ENCODE results near the gene CDH23.
A peak's percentile ranks its signal among the peaks of the same experiment; 100 is the strongest.

CDH23 gene

GRCh38 chr10:71762324-71762723 is 365.6 kb downstream of the CDH23 start:
- no peak for DNase-seq
- intact Hi-C loops (cut with DNase I; ENCODE audit: low total_unique reads) = loop anchor here (5.0 kb wide), 1 partner anchor 45 kb away; the partner anchor contains the start of gene C10orf105
- no peaks in the 10 kb centered on the region for H3K27me3 ChIP-seq
- TF ChIP-seq CTCF (IDR thresholded peaks at IDR 0.05) = no peak
- peaks cover 26 to 53% (median 39%) of the 10 kb centered on the region in 3 donors for H3K36me3 ChIP-seq
- H3K4me1 ChIP-seq = peaks cover 11 to 67% (median 52%) of the 10 kb centered on the region in 4 donors
- no peak overlapping the region for H3K4me3 ChIP-seq
- peak overlapping the region in 1 of 2 donors; percentile 96 for H3K27ac ChIP-seq
- no peaks in the 10 kb centered on the region for H3K9me3 ChIP-seq

GRCh38 chr10:71763352-71764127 is 366.8 kb downstream of the CDH23 start:
- Histone ChIP-seq H3K27me3 (no peaks in the 10 kb centered on the region), H3K4me3 (no peak overlapping the region), H3K9me3 (no peaks in the 10 kb centered on the region), H3K27ac (peak overlapping the region; percentile 95 to 96), H3K4me1 (peaks cover 16 to 79% (median 61%) of the 10 kb centered on the region in 4 donors), H3K36me3 (peaks cover 14 to 41% (median 27%) of the 10 kb centered on the region in 3 donors)
- intact Hi-C loops (cut with DNase I; ENCODE audit: low total_unique reads) = loop anchor here (5.0 kb wide), 1 partner anchor 46 kb away; the partner anchor contains the start of gene C10orf105
- no peak for DNase-seq
- no peak for TF ChIP-seq CTCF (IDR thresholded peaks at IDR 0.05)

- H3K4me3 ChIP-seq = no peak overlapping the region
- peak overlapping the region; percentile 95 to 96 for H3K27ac ChIP-seq
- peaks cover 11 to 31% (median 15%) of the 10 kb centered on the region in 3 donors for H3K36me3 ChIP-seq
- peaks cover 18 to 96% (median 73%) of the 10 kb centered on the region in 4 donors for H3K4me1 ChIP-seq
- TF ChIP-seq CTCF (IDR thresholded peaks at IDR 0.05) = peak in 1 of 2 experiments; percentile 26
- intact Hi-C loops (cut with DNase I; ENCODE audit: low total_unique reads) = no loop called here
- H3K27me3 ChIP-seq = no peaks in the 10 kb centered on the region
- no peaks in the 10 kb centered on the region for H3K9me3 ChIP-seq
- peak in 1 of 2 donors; percentile 88 for DNase-seq
Observed at GRCh38 chr10:71765176-71765904, 368.6 kb downstream of the CDH23 start.

- peaks cover 18 to 100% (median 79%) of the 10 kb centered on the region in 4 donors for H3K4me1 ChIP-seq
- intact Hi-C loops (cut with DNase I; ENCODE audit: low total_unique reads) = no loop called here
- H3K9me3 ChIP-seq = no peaks in the 10 kb centered on the region
- no peak overlapping the region for H3K4me3 ChIP-seq
- peaks cover 7 to 23% (median 9%) of the 10 kb centered on the region in 3 donors for H3K36me3 ChIP-seq
- no peaks in the 10 kb centered on the region for H3K27me3 ChIP-seq
- peak overlapping the region; percentile 95 to 96 for H3K27ac ChIP-seq
- no peak for TF ChIP-seq CTCF (IDR thresholded peaks at IDR 0.05)
- no peak for DNase-seq
Observed at GRCh38 chr10:71765906-71766716, 369.4 kb downstream of the CDH23 start.
